ENCODE results near the gene CLIC3. TPM values are rescaled to one million over a fixed set of nuclear protein-coding genes. Genes with fewer than 3 reads are reported as not detected.

CLIC3 gene
- total RNA-seq, 1 donor from 2014 or later, result 0.39 TPM

DNA sequence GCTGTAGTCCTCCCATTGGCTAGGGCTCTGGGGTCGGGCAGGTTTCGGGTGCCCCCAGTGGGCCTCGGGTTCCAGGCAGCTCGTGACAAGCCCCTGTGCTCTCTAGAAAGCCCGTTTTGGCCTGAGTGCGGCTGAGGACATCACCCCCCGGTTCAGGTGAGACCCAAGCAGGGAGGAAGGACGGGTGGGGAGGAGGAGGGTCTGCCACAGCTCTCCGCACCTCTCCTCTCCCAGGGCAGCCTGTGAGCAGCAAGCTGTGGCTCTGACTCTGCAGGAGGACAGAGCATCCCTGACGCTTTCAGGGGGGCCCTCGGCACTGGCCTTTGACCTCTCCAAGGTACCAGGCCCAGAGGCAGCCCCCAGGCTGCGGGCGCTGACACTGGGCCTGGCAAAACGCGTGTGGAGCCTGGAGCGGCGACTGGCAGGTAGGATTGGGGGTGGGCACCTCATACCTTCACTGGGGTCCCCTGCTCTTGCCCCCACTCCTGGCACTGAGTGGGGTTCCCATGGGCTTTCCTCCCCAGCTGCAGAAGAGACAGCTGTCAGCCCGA, 3.5 kb downstream of the CLIC3 start:
- peak overlapping the region; percentile 76 for H3K4me3 ChIP-seq (ENCODE audit: insufficient read depth, low read depth, low read length)
- Mint-ChIP-seq H3K4me1 (ENCODE audit: low read depth, unreplicated experiment) (no peaks in the 10 kb centered on the region), H3K27ac (ENCODE audit: unreplicated experiment) (no peak overlapping the region), H3K4me3 (ENCODE audit: unreplicated experiment) (peak overlapping the region; percentile 82), H3K36me3 (ENCODE audit: low read depth, unreplicated experiment) (peaks cover 3% of the 10 kb centered on the region), H3K27me3 (ENCODE audit: low read depth, unreplicated experiment) (peaks cover 26% of the 10 kb centered on the region), H3K9me3 (ENCODE audit: unreplicated experiment) (peaks cover 5% of the 10 kb centered on the region)
- H3K36me3 ChIP-seq (ENCODE audit: insufficient read depth, low read length), result no peaks in the 10 kb centered on the region
- DNase-seq (ENCODE audit: low read depth), result no peak
- H3K27me3 ChIP-seq (ENCODE audit: insufficient read depth, low read length), result no peaks in the 10 kb centered on the region
- TF ChIP-seq EZH2 (IDR thresholded peaks at IDR 0.05; ENCODE audit: insufficient read depth, low read length), result no peak
- TF ChIP-seq, protein P1, sequence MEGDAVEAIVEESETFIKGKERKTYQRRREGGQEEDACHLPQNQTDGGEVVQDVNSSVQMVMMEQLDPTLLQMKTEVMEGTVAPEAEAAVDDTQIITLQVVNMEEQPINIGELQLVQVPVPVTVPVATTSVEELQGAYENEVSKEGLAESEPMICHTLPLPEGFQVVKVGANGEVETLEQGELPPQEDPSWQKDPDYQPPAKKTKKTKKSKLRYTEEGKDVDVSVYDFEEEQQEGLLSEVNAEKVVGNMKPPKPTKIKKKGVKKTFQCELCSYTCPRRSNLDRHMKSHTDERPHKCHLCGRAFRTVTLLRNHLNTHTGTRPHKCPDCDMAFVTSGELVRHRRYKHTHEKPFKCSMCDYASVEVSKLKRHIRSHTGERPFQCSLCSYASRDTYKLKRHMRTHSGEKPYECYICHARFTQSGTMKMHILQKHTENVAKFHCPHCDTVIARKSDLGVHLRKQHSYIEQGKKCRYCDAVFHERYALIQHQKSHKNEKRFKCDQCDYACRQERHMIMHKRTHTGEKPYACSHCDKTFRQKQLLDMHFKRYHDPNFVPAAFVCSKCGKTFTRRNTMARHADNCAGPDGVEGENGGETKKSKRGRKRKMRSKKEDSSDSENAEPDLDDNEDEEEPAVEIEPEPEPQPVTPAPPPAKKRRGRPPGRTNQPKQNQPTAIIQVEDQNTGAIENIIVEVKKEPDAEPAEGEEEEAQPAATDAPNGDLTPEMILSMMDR (IDR thresholded peaks at IDR 0.05; ENCODE audit: insufficient read depth, low read depth, low read length), result no peak
- H3K27ac ChIP-seq (ENCODE audit: low read depth, low read length), result no peak overlapping the region
- peaks cover 13% of the 10 kb centered on the region for H3K79me2 ChIP-seq (ENCODE audit: insufficient read depth, low read length)
- peaks cover 6% of the 10 kb centered on the region for H3K9me3 ChIP-seq (ENCODE audit: insufficient read depth, low read depth, low read length)
- H4K20me1 ChIP-seq (ENCODE audit: insufficient read depth, low read length), result peaks cover 12% of the 10 kb centered on the region
- FAIRE-seq, result no peak
- H3K4me1 ChIP-seq (ENCODE audit: insufficient read depth, low read length), result peaks cover 36% of the 10 kb centered on the region
- peak overlapping the region; percentile 97 for H3K4me2 ChIP-seq (ENCODE audit: low read length)
- peak overlapping the region; percentile 75 for H3K9ac ChIP-seq (ENCODE audit: low read length)
- H2AFZ ChIP-seq (ENCODE audit: low read depth, low read length), result peak overlapping the region; percentile 79

DNA sequence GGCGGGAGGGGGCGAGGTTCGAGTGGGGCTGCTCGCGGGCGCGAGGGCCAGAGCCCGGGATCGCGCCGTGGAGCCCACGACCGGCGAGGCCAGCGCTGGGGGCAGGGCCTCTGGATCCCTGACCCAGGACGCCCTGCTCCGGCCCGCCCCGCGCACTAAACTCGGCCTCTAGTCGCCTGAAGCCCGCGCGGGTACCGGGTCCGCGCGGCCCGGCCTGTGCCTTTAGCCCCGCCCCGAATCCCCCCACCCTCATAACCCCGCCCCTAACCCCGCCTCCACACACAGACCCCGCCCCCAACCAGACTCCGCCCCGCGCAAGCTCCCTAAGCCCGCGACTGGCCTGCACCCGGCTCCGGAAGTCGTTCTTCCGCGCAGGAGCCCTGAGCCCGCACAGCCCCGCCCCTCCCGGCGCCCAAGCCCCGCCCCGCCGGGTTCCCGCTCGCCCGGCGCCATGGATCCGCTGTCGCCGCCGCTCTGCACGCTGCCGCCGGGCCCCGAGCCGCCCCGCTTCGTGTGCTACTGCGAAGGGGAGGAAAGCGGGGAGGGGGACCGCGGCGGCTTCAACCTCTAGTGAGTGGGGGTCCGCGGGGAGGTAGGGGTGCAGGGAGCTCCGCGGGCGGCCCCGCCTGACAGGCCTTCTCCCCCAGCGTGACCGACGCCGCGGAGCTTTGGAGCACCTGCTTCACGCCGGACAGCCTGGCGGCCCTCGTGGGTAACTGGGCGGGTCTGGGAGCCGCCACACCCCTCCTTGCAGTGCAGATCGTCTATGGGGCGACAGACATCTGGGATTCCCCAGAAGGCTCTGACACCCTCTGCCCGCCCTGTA, 4.2 kb downstream of the CLIC3 start, which contains the start of gene PAXX:
PAXX (plus strand) TSS at position 430 of the 826 bp plus-strand sequence; CDS start at position 452, 22 bp downstream.
- peak within 1 kb of the TSS; percentile 75 for H3K9ac ChIP-seq (ENCODE audit: low read length)
- FAIRE-seq, result no peak
- no peaks in the 10 kb centered on the region for H3K4me1 Mint-ChIP-seq (ENCODE audit: low read depth, unreplicated experiment)

DNA sequence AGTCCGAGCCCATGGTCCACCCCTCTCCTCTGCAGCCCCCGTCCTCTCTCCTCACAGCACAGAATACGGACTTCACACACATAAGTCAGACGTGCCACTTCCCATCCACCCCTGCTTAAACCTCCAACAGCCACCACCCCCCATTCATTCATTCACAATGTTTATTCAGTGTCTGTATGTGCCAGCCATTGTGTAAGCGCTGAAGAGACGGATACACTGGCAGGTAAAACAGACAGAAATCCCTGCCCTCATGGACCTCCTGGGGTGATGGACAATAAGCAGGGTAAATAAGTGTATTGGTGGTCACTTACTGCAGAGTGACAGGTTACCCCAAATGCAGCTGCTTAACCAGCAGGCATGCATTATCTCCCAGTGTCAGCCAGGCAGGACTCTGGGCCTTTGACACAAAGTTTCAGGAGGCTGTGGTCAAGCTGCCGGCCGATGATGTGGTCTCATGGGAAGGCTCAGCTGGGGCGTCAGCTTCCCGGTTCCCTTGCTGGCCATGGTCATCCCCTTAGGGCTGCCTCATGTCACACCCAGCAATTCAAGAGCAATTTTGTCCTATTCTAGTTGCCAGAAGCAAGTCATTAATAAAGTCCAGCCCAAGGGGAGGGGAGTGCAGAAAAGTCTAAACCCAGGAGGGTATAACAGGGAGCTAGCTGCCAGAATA, 6.0 kb downstream of the CLIC3 start:
- Histone ChIP-seq H3K36me3 (ENCODE audit: insufficient read depth, low read length) (no peaks in the 10 kb centered on the region), H3K27me3 (ENCODE audit: insufficient read depth, low read length) (peaks cover 5% of the 10 kb centered on the region), H4K20me1 (ENCODE audit: insufficient read depth, low read length) (peaks cover 12% of the 10 kb centered on the region), H3K4me2 (ENCODE audit: low read length) (no peak overlapping the region), H3K4me3 (ENCODE audit: insufficient read depth, low read depth, low read length) (no peak overlapping the region), H2AFZ (ENCODE audit: low read depth, low read length) (no peak overlapping the region), H3K9me3 (ENCODE audit: insufficient read depth, low read depth, low read length) (peaks cover 6% of the 10 kb centered on the region), H3K4me1 (ENCODE audit: insufficient read depth, low read length) (peaks cover 11% of the 10 kb centered on the region), H3K27ac (ENCODE audit: low read depth, low read length) (no peak overlapping the region), H3K79me2 (ENCODE audit: insufficient read depth, low read length) (peaks cover 13% of the 10 kb centered on the region), H3K9ac (ENCODE audit: low read length) (no peak overlapping the region)
- no peak overlapping the region for H3K4me3 Mint-ChIP-seq (ENCODE audit: unreplicated experiment)
- H3K36me3 Mint-ChIP-seq (ENCODE audit: low read depth, unreplicated experiment), result peaks cover 5% of the 10 kb centered on the region
- DNase-seq (ENCODE audit: low read depth), result no peak
- no peaks in the 10 kb centered on the region for H3K4me1 Mint-ChIP-seq (ENCODE audit: low read depth, unreplicated experiment)
- no peak for FAIRE-seq
- peaks cover 5% of the 10 kb centered on the region for H3K9me3 Mint-ChIP-seq (ENCODE audit: unreplicated experiment)
- H3K27ac Mint-ChIP-seq (ENCODE audit: unreplicated experiment), result no peak overlapping the region
- TF ChIP-seq EZH2 (IDR thresholded peaks at IDR 0.05; ENCODE audit: insufficient read depth, low read length), result no peak
- TF ChIP-seq, protein P1 (IDR thresholded peaks at IDR 0.05; ENCODE audit: insufficient read depth, low read depth, low read length), result no peak
- peaks cover 36% of the 10 kb centered on the region for H3K27me3 Mint-ChIP-seq (ENCODE audit: low read depth, unreplicated experiment)

More for the DNA sequence above, 4.2 kb downstream of the CLIC3 start, which contains the start of gene PAXX:
- Histone ChIP-seq H3K4me3 (ENCODE audit: insufficient read depth, low read depth, low read length) (peak within 1 kb of the TSS; percentile 76), H3K27me3 (ENCODE audit: insufficient read depth, low read length) (no peaks in the 10 kb centered on the region), H3K36me3 (ENCODE audit: insufficient read depth, low read length) (no peaks in the 10 kb centered on the region), H3K4me2 (ENCODE audit: low read length) (peak within 1 kb of the TSS; percentile 97), H2AFZ (ENCODE audit: low read depth, low read length) (peak within 1 kb of the TSS; percentile 79), H3K9me3 (ENCODE audit: insufficient read depth, low read depth, low read length) (peaks cover 6% of the 10 kb centered on the region), H3K4me1 (ENCODE audit: insufficient read depth, low read length) (peaks cover 29% of the 10 kb centered on the region), H3K27ac (ENCODE audit: low read depth, low read length) (no peak within 1 kb of the TSS), H3K79me2 (ENCODE audit: insufficient read depth, low read length) (peaks cover 13% of the 10 kb centered on the region), H4K20me1 (ENCODE audit: insufficient read depth, low read length) (peaks cover 12% of the 10 kb centered on the region)
- Mint-ChIP-seq H3K9me3 (ENCODE audit: unreplicated experiment) (peaks cover 5% of the 10 kb centered on the region), H3K27me3 (ENCODE audit: low read depth, unreplicated experiment) (peaks cover 31% of the 10 kb centered on the region), H3K36me3 (ENCODE audit: low read depth, unreplicated experiment) (peaks cover 5% of the 10 kb centered on the region), H3K27ac (ENCODE audit: unreplicated experiment) (peak within 1 kb of the TSS; percentile 58), H3K4me3 (ENCODE audit: unreplicated experiment) (peak within 1 kb of the TSS; percentile 82)
- DNase-seq (ENCODE audit: low read depth), result peak; percentile 71
- TF ChIP-seq EZH2 (IDR thresholded peaks at IDR 0.05; ENCODE audit: insufficient read depth, low read length), result no peak
